ENCODE data around the gene CEP112.
A peak's percentile ranks its signal among the peaks of the same experiment; 100 is the strongest.

CEP112 gene

DNA sequence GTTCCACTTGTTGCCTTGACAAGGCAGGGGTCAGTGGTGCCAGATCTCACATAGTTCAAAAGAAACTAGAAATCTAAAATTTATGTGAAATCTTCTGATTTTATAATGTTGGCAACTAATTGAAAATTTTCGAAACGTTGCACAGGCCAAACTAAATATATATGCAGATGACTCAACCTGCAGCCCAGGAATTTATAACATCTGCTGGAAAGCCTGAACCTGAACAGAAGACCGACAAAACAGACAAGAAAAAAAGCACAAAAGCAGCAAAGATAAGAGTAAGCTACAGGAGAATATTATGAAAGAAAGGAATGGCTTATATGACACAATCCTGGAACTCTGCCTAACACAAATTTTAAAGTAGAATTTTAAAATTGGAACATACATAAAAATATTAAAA is 207.6 kb downstream of the CEP112 start:
- no peak for DNase-seq (ENCODE audit: low read depth)

DNA sequence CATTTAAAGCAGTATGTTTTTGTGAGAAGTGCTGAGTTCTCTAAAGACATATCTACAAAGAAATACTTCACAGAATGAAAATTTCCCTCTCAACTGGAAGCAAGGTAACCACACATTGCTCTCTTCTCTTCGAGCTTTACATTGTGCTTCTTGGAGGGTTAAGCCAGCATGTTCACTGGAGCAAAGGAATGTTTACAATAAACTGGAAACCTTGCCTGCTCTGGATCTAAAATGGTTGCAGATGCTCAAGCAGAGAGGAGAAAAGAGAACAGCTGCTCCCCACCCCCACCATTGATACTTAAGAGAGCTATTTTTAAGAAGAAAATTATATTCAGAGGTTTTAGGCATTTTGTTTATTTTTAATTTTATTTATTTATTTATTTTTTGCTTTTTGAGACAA is 213.1 kb downstream of the CEP112 start:
- no peak for DNase-seq (ENCODE audit: low read depth)

DNA sequence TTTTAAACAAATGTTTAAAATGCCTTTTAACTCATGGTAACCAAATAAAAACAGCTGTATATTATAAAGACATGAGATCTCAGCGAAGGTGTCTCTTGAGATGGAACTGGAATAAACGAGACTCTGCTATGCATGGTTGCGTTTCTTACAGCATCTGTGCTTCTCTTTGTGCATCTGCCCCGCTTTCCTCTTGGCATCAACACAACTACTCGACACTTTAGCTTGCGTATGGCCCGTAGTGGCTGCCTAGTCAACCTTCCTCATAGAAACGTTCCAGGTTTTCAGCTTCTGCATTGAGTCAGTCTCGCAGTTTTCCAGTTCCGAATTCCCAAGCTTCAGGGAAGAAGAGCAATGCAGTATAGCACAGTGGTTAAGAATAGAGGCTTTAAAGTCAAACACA is 214.9 kb downstream of the CEP112 start:
- no peak for DNase-seq (ENCODE audit: low read depth)

DNA sequence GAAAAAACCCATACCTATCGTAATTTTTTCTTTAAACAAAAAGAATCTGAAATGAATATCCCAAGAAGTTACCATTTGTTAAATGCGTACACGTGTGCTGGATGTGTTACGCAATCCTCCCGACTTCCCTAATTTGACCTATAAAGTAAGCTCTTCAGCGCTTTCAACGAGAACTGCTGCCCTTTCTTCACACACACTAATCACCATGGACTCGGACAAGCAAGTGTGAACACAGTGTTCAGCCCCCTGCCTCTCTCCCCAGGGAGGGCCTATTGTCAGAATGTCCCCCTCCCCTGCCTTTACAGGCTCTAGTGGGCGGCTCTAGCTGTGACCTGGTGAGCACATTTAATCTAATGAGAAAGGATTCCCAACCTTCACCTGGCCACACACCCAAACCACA is 216.1 kb downstream of the CEP112 start:
- no peak for DNase-seq (ENCODE audit: low read depth)

DNA sequence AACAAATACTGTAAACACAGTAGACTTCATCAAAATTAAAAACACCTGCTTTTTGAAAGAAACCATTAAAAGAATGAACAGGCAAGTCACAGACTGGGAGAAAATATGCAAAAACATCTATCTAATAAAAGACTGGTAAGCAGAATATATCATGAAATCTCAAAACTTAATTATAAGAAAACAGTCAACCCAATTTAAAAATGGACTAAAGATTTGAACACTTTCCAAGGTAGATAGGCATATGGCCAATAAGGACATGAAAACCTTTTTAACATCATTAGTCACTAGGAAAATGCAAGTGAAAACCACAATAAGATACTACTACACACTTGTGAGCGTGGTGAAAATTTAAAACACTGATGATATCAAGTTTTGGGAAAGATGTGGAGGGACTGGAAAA is 218.7 kb downstream of the CEP112 start:
- no peak for DNase-seq (ENCODE audit: low read depth)

DNA sequence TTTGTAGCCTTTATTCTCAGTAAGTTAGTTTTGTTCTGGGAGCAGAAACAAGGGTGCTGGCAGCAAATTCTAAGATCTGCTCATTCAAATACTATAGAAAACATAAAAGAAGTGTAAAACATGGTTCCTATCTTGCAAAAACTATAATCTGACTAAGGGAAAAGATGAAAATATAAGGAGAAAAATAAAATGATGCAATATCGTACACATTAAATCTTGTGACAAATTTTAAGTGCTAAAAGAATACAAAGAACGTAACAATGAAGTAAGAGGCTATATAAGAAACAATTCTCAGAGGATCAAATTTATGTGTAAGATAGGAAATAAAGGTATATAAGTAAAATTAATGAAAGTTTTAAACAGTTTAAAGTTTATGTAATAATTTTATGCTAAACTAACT is 224.6 kb downstream of the CEP112 start:
- no peak for DNase-seq (ENCODE audit: low read depth)

DNA sequence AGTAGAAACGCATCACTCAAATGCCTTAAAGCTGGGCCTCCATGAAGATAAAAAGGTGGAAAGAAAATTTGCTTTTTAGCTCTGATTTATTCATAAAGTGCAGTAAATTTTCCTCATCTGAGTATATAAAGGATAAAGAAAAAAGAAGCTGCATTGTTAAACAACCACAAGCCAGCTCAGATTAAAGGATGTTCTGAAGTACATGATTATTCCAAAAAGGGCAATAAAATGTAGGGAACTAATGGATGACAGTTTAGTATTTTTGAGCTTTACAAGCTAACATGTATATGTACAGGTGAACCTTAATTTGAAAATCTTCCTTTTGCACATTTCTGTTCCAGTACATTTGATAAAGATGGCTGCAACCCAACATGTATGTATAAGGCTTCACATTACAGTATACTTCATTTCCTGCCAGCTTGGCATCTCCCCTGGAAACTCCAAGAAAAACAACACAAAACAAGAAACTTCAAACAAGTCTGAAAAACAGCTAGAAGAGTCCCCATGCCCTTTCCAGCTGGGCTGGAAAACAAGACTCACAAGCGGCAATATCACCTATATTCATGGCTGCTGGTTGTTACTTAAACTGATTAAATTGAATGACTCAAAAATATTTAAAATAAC is 225.7 kb downstream of the CEP112 start:
- DNase-seq (ENCODE audit: low read depth) = no peak

DNA sequence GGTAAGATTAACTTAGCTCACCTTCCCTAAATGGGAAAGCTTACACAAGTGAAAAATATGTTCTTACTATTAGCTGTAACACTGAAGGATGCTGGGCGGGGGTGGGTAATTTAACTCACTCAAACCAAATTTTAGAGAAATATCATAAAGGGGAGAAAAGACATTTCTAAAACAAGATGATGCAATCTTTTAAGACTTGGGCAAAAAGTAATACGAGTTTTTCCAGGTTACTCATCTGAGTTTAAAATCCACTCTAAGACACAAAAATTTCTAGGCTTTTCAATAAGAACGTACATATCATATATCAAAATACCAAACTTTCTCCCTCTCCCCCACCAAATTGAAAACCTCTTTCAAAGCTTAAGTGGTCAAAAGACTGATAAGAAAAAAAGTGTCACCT is 228.8 kb downstream of the CEP112 start:
- no peak for DNase-seq (ENCODE audit: low read depth)

DNA sequence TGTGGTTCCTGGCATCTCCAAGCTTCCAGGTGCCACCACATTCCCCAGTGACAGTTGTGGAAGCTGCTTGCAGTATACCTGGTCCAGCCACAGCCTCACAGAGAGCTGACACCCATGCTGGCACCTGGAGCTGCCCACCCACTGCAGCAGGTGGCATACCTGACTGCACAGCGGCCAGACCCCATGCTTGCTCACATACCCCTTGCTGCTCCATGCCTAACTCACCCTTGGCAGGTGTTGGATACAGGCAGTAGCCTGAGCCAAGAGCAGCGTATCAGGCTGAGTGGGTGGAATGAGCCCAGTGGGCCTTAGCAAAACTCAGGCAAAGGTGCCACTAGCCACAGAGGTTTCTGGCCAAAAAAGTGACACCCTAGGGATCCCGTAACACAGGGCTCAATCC is 232.3 kb downstream of the CEP112 start:
- no peak for DNase-seq (ENCODE audit: low read depth)

DNA sequence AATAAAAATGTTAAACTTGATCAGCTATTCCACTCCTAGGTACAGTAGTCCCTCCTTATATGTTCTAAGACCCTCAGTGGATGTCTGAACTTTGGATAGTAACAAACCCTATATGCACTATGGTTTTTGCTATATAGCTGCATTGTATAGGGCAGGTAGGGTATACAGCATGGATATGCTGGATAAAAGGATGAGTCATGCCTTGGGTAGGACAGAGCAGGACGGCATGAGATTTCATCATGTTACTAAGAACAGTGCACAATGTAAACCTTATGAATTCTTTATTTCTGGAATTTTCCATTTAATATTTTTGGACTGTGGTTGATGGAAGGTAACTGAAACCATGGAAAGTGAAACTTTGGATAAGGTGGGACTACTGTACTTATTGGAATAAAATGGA is 235.1 kb downstream of the CEP112 start:
- no peak for DNase-seq (ENCODE audit: low read depth)

DNA sequence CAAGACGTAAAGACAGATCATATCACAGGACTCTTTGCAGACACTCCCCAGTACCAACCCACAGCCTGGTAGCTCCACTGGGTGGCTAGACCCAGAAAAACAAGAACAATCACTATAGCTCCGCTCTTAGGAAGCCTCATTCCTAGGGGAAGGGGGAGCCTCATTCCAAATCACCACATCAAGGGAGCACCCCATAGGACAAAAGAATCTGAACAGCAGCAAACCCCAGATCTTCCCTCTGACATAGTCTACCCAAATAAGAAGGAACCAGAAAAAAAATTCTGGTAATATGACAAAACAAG is 237.8 kb downstream of the CEP112 start:
- DNase-seq (ENCODE audit: low read depth) = no peak

DNA sequence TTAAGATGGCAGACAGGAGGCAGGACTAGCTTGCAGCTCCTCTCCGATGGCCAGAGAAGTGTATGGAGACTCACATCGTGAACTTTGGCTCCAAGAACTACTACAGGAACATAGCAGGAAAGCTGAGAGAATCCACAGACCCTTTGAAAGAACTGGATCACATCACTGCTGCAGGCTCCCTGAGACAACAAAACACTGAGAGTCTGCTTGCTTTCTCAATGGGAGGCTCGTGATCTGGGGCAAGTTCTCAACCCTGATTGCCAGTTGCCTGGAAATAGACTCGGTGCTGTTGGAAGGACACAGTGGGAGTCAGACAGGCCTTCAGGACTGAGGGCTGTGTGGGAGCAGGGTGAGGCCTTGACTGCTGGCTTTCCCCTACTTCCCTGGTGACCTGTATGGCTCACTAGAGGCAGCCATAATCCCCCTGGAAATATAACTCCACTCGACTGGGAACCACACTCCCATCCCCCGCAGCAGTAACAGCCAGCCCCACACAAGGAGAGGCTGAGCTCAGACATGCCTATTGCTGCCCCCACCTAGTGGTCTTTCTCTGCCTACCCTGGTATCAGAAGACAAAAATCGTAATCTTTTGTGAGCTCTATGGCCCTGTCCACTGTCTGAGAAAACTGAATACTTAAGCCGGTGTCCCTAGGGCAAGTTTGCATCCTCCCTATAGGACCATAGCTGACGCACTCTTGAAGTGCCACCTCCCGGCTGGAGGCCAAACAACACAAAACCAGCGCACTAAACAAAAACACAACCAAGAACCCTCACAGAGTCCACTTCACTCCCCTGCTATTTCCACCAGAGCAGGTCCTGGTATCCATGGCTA is 238.4 kb downstream of the CEP112 start:
- DNase-seq (ENCODE audit: low read depth) = no peak

DNA sequence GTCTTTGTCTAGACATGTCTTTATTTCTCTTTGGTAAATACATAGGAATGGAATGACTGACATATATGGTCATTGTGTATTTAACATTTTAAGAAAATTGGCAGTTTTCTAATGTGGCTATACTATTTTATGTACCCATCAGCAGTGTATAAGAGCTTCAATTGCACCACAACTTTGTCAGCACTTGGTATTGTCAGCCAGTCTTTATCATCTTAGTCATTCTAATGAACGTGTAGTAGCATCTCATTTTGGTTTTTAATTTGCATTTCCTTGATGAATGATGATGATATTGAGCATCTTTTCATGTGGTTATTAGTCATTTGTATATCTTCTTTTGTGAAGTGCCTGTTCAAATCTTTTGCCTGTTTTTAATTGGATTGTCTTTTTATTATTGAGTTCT is 239.3 kb downstream of the CEP112 start:
- DNase-seq (ENCODE audit: low read depth) = no peak

DNA sequence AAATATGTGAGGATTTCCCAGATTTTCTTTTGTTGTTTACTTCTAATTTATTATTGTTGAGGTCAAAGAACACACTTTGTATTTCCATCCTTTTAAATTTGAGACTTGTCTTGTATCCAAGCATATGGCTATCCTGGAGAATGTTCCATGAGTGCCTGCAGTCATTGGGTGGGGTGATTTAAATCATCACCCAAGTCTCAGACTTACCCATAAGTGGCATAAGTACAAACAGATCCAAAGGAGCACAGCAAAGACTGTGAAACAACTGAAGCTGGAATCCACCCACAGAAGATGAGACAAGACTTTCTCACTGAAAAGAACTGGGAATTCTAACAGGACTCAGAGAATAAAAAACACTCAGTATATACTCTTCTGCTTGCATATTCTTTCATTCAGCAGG is 239.9 kb downstream of the CEP112 start:
- DNase-seq (ENCODE audit: low read depth) = no peak

DNA sequence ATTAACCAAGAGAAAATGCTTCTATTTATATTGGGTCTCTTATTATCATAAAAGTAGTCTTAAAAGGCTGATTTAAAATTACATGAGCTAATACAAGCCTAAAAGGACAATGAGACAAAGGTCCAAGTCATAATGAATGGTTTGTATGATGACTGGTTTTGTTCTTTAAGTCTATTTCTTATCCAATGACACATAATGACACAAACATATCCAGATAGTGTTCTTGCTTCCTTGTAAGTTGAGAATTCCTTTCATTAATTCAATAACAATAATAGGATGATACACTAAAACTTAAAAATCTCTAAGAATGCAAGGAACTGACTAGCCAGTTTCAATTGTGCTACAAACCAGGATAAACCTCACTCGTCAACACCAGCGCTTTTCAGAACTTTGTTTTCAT is 244.1 kb downstream of the CEP112 start:
- no peak for DNase-seq (ENCODE audit: low read depth)

DNA sequence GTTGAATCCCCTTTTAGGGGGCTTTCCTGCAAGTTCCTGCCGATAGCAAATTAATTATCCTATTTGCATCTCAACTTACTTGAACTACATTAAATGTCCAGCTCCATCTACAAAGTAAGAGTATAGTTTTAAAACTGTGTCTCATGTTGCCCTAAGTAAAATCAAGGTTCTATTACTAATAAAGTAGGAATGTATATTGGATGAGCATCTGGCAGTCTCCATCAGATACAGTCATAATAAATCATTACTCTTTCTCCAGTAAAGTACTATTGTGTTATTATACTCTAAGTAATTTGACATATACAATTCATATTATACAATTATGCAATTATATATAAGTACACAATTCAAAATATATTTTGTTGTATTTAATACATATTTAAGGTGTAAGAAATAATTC is 249.3 kb downstream of the CEP112 start:
- DNase-seq (ENCODE audit: low read depth) = no peak

DNA sequence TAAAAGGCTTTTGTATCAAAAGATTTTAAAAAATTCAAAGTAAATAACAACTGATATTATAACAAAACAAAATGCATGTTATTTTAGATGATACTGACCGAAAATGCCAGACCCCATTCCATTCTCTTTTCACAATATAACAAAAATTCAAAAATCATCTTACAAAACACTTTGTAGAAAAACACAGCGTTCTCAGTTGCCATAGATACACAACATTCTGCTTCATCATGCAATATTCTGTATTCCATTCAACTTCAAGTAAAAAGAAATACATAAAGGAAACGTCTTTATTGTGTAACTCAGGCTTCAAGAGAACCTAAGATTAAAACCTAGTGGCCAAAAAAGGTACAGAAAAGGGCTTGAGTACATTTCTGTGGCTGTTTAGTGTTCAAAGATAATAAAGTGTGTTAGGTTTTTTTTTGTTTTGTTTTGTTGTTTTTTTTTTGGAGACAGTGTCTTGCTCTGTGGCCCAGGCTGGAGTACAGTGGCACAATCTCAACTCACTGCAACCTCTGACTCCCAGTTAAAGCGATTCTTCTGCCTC is 250.5 kb downstream of the CEP112 start:
- DNase-seq (ENCODE audit: low read depth) = no peak

DNA sequence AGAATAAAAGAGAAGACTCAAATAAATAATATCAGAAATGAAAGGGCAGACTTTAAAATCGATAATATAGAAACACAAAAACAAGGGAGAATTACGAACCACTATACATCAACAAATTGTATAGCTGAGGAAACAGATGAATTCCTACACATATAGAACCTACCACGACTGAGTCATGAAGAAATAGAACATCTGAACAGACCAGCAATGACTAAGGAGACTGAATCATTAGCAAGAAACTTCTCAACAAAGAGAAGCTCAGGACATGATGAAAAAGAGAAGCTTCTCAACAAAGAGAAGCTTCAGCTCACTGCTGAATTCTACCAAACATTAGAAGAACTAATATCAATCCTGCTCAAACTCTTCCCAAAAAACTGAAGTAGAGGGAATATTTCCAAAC is 255.9 kb downstream of the CEP112 start:
- no peak for DNase-seq (ENCODE audit: low read depth)

DNA sequence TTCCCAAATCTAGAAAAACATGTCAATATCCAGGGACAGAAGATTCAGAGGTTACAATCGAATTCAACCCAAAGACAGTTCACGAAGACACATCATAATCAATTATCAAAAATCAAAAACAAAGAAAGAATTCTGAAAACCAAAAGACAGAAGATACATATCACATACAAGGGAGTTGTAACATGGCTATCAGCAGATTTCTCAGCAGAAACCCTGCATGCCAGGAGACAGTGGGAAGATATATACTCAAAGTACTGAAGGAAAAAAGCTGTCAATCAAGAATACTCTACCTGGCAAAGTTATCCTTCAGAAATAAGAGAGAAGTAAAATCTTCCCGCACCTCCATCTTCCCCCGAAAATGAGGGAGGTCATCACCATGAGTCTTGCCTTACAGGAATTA is 258.6 kb downstream of the CEP112 start:
- DNase-seq (ENCODE audit: low read depth) = no peak

DNA sequence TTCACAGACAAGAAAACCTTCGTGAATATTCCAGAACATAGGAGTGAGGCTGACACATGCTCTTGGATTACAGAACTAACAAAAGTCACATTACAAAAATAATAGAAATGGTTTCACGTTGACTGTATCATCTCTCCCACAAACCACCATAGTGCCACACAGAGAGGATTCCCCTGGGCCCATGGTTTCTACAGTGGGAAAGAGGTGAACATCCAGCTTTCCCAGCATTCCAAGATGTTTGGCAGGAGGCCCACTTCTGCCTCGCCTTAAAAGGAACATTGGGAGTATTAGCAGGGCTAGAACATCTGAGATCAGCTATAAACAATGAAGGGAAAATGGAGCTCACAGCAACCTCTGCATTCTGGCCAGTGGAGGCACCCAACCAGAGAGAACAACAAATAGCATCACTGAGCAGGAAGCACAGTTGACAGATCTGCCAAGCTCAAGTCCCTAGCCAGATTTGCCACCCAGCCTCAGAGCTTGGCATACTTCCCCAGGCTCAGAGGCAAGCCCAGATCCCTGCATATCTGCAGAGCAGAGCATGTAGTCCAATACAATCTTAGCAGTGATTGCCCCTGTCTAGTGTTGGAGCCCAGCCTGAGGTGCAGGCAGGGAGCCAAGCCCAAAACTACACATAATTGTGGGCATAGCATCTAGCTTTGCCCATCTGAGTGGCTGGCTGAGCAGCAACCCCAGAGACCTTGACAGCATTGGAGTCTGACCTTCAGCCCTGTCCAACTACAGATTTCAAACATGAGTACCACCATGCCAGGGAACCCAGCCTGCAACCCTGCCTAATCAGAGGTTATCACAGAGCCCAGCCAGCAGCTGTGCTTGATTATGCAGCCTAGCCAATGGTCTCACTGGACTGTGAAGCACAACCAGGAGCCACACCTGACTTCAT is 260.4 kb downstream of the CEP112 start:
- no peak for DNase-seq (ENCODE audit: low read depth)

DNA sequence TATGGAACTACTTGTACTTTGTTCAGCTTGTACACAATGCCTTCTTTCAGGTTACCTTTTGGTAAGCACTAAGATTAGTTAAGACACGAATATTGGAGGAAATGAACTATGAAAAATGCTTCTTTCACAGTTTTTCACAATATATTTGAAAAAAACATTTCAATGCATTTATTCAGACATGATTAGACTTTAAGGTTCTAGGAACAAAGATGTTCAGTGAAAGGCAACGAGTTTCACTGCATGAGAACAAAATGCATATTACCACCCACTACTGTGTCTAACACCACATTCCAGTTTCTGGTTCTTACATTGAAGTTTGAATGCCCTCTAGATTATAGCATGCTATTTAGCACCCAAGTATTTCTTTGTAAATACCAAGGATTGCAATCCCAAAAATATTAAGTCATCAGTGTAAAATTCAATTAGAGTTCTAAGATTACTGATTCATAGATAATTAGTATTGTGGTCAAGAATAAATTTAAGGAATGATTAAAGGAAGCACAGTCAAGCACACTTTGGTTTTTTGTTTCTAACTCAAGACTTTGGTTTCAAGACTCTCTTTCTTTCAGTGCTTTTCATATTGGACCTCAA is 261.7 kb downstream of the CEP112 start:
- DNase-seq (ENCODE audit: low read depth) = peak; percentile 21

DNA sequence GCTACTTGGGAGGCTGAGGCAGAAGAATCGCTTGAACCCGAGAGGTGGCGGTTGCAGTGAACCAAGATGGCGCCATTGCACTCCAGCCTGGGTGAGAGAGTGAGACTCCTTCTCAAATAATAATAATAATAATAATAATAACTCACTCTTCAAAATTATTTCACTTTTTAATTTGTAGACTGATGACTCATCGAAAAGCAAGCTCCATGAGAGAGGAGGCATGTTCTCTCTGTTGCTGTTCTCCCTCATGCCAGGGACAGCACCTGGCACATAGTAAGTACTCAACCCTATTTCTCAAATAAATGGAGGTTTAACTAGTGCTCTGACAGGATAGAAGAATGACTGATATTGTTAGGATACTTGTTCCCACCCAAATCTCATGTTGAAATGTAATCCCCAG is 265.3 kb downstream of the CEP112 start:
- DNase-seq (ENCODE audit: low read depth) = no peak
